HUES6 (cell line): ENCODE data around the gene RNU2-63P.
"Not testable (repeated sequence)": the region's sequence is repeated elsewhere in the genome, so short reads cannot be mapped to it uniquely, and the experiment has no call there.

ENCODE experiments used
- H3K27ac ChIP-seq: 2 replicates; pipeline ENCODE4 v1.7.0; 2013; ENCODE audit warnings: low read depth, mild to moderate bottlenecking, low read length, inconsistent platforms
- H3K27me3 ChIP-seq: 2 replicates; pipeline ENCODE4 v1.6.1; 2013; ENCODE audit warnings: low read length; ENCODE audit not compliant: control insufficient read depth, insufficient read depth
- H3K36me3 ChIP-seq: 2 replicates; pipeline ENCODE4 v1.6.1; 2013; ENCODE audit warnings: low read length; ENCODE audit not compliant: control insufficient read depth, insufficient read depth
- H3K4me1 ChIP-seq: 2 replicates; pipeline ENCODE4 v1.6.1; 2013; ENCODE audit warnings: low read length; ENCODE audit not compliant: control insufficient read depth, insufficient read depth
- H3K4me3 ChIP-seq: 2 replicates; pipeline ENCODE4 v1.5.1; 2013; ENCODE audit warnings: low read depth, low read length
- H3K9ac ChIP-seq: one replicate; pipeline ENCODE4 v1.6.1; 2013; ENCODE audit warnings: mild to moderate bottlenecking, low read length
- H3K9me3 ChIP-seq: 2 replicates; pipeline ENCODE4 v1.6.1; 2013; ENCODE audit warnings: low read depth, low read length; ENCODE audit not compliant: control insufficient read depth, insufficient read depth

The RNU2-63P gene

GRCh38 chr2:88005776-88006175 lies 10.6 kb downstream of the RNU2-63P start:
- Histone ChIP-seq H3K4me1 (peaks cover 22% of the 10 kb centered on the region), H3K9ac (no peak overlapping the region), H3K36me3 (no peaks in the 10 kb centered on the region), H3K4me3 (no peak overlapping the region), H3K27ac (no peak overlapping the region), H3K9me3 (no peaks in the 10 kb centered on the region), H3K27me3 (no peaks in the 10 kb centered on the region)

- Histone ChIP-seq H3K9ac (no peak overlapping the region), H3K27ac (no peak overlapping the region), H3K27me3 (no peaks in the 10 kb centered on the region), H3K4me1 (peaks cover 22% of the 10 kb centered on the region), H3K36me3 (no peaks in the 10 kb centered on the region), H3K4me3 (no peak overlapping the region), H3K9me3 (no peaks in the 10 kb centered on the region)
Measured at GRCh38 chr2:88003074-88003755, 13.1 kb downstream of the RNU2-63P start.

- Histone ChIP-seq H3K27ac (no peak overlapping the region), H3K36me3 (no peaks in the 10 kb centered on the region), H3K9ac (no peak overlapping the region), H3K4me3 (no peak overlapping the region), H3K9me3 (no peaks in the 10 kb centered on the region), H3K4me1 (peaks cover 22% of the 10 kb centered on the region), H3K27me3 (no peaks in the 10 kb centered on the region)
Measured at GRCh38 chr2:88002359-88002707, 14.0 kb downstream of the RNU2-63P start.

GRCh38 chr2:88000474-88000873 lies 15.9 kb downstream of the RNU2-63P start:
- H3K27ac ChIP-seq, H3K9ac ChIP-seq, H3K9me3 ChIP-seq, H3K4me3 ChIP-seq, H3K36me3 ChIP-seq, H3K27me3 ChIP-seq: not testable (repeated sequence)
- H3K4me1 ChIP-seq, result peaks cover 13% of the 10 kb centered on the region

- Histone ChIP-seq H3K27me3 (no peaks in the 10 kb centered on the region), H3K36me3 (no peaks in the 10 kb centered on the region), H3K9ac (no peak overlapping the region), H3K4me1 (0 out of 2 replicates have a peak, but pooled peaks cover 2% of the 10 kb centered on the region), H3K9me3 (no peaks in the 10 kb centered on the region), H3K27ac (no peak overlapping the region), H3K4me3 (no peak overlapping the region)
Measured at GRCh38 chr2:87996570-87996969, 19.8 kb downstream of the RNU2-63P start.

- H3K27ac ChIP-seq, result no peak overlapping the region
- no peak overlapping the region for H3K9ac ChIP-seq
- no peaks in the 10 kb centered on the region for H3K4me1 ChIP-seq
- no peaks in the 10 kb centered on the region for H3K27me3 ChIP-seq
- no peaks in the 10 kb centered on the region for H3K36me3 ChIP-seq
- H3K9me3 ChIP-seq, result no peaks in the 10 kb centered on the region
- no peak overlapping the region for H3K4me3 ChIP-seq
Measured at GRCh38 chr2:87995756-87996155, 20.6 kb downstream of the RNU2-63P start.

- H3K4me1 ChIP-seq, H3K4me3 ChIP-seq, H3K36me3 ChIP-seq, H3K9me3 ChIP-seq, H3K27ac ChIP-seq, H3K27me3 ChIP-seq, H3K9ac ChIP-seq: not testable (repeated sequence)
Measured at GRCh38 chr2:87994304-87994850, 22.0 kb downstream of the RNU2-63P start.

- not testable (repeated sequence) for H3K27me3 ChIP-seq, H3K4me1 ChIP-seq, H3K9ac ChIP-seq, H3K27ac ChIP-seq, H3K36me3 ChIP-seq, H3K4me3 ChIP-seq, H3K9me3 ChIP-seq
Measured at GRCh38 chr2:87992569-87992968, 23.8 kb downstream of the RNU2-63P start.

- not testable (repeated sequence) for H3K27me3 ChIP-seq, H3K36me3 ChIP-seq, H3K27ac ChIP-seq, H3K9ac ChIP-seq, H3K4me1 ChIP-seq, H3K9me3 ChIP-seq, H3K4me3 ChIP-seq
Measured at GRCh38 chr2:87987473-87987872, 28.9 kb downstream of the RNU2-63P start.

- not testable (repeated sequence) for H3K4me1 ChIP-seq, H3K9ac ChIP-seq, H3K9me3 ChIP-seq, H3K27ac ChIP-seq, H3K4me3 ChIP-seq, H3K36me3 ChIP-seq, H3K27me3 ChIP-seq
Measured at GRCh38 chr2:87985902-87986301, 30.4 kb downstream of the RNU2-63P start.

- not testable (repeated sequence) for H3K9me3 ChIP-seq, H3K4me1 ChIP-seq, H3K27ac ChIP-seq, H3K4me3 ChIP-seq, H3K9ac ChIP-seq, H3K36me3 ChIP-seq, H3K27me3 ChIP-seq
Measured at GRCh38 chr2:87981182-87981581, 35.2 kb downstream of the RNU2-63P start.

- H3K4me3 ChIP-seq, H3K9ac ChIP-seq, H3K9me3 ChIP-seq, H3K36me3 ChIP-seq, H3K27ac ChIP-seq, H3K27me3 ChIP-seq, H3K4me1 ChIP-seq: not testable (repeated sequence)
Measured at GRCh38 chr2:87972385-87972784, 44.0 kb downstream of the RNU2-63P start.
